ENCODE results near the gene GABBR2. TPM values are rescaled to one million over a fixed set of nuclear protein-coding genes. Genes with fewer than 3 reads are reported as not detected.

GABBR2 gene
- total RNA-seq, 4 donors from 2014 or later, result not detected

DNA sequence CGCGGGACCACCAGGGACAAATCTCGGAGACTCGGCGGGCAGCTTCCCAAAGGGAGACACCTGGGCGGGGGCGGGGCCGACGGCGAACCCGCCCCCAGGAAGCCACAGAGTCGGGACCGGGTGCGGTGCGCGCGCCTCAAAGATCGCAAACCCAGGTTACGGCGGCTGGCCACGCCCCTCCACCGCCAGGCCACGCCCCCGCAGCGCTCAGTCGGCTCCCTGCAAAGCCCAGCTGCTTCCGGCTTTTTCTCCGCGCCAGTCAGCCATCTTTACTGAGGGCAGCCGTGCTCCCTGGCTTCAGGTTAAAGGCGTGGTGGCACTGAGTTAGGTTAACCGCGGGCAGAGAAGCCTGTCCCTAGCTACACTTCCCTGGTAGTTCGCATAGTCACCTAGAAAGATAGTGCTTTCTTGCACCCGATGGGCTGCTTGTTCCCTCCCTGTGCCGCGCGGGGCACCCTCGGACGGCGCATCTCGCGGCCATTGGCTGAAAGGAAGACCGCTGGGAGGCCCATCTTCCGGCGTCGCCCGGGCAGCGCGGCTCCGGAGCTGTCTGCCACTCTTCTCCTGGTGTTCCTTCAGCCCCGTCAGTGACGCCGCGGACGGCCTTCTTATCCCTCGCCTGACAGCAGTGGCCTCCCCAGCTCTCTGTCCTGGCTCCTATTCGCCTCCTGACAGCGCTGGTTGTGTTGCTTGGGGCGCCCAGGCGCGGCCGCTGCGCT, 453.0 kb downstream of the GABBR2 start, which contains the start of gene TBC1D2:
Gene TBC1D2, minus strand, starts transcription at position 72 of the 719 bp plus-strand sequence. CDS start 108 bp downstream, outside the sequence.
- ATAC-seq (ENCODE audit: low FRiP score) (peak; percentile 95), DNase-seq (ENCODE audit: low spot score) (peak; percentile 91)
- TF ChIP-seq, protein P1, sequence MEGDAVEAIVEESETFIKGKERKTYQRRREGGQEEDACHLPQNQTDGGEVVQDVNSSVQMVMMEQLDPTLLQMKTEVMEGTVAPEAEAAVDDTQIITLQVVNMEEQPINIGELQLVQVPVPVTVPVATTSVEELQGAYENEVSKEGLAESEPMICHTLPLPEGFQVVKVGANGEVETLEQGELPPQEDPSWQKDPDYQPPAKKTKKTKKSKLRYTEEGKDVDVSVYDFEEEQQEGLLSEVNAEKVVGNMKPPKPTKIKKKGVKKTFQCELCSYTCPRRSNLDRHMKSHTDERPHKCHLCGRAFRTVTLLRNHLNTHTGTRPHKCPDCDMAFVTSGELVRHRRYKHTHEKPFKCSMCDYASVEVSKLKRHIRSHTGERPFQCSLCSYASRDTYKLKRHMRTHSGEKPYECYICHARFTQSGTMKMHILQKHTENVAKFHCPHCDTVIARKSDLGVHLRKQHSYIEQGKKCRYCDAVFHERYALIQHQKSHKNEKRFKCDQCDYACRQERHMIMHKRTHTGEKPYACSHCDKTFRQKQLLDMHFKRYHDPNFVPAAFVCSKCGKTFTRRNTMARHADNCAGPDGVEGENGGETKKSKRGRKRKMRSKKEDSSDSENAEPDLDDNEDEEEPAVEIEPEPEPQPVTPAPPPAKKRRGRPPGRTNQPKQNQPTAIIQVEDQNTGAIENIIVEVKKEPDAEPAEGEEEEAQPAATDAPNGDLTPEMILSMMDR (IDR thresholded peaks at IDR 0.05), result no peak

DNA sequence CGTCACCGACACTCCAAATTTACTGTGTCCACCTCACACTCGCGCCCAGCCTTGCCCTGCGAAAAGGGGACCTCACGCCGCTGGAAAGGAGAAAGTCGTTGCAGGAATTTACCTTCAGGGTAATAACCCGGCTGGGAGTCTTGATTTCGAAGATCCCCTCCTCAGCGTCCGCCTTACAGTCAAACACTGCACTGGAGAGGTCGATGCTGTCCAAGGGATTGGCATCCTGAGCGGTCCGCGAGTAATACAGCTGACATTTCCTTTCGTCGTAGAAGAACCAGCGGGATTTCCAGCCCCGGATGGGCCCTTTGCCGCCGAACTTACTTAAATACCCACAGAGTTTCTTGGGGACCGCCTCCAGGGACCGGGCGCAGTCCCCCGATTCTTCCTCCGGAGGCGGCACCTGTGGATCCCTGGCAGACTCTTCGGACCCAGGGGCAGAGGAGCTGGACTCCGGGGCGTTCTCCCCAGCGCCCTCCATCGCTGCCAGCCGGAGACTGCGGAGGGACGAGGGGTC, 453.6 kb downstream of the GABBR2 start:
- TF ChIP-seq, protein P1 (IDR thresholded peaks at IDR 0.05), result no peak
- peak; percentile 25 for ATAC-seq (ENCODE audit: low FRiP score)
- DNase-seq (ENCODE audit: low spot score), result peak; percentile 31

DNA sequence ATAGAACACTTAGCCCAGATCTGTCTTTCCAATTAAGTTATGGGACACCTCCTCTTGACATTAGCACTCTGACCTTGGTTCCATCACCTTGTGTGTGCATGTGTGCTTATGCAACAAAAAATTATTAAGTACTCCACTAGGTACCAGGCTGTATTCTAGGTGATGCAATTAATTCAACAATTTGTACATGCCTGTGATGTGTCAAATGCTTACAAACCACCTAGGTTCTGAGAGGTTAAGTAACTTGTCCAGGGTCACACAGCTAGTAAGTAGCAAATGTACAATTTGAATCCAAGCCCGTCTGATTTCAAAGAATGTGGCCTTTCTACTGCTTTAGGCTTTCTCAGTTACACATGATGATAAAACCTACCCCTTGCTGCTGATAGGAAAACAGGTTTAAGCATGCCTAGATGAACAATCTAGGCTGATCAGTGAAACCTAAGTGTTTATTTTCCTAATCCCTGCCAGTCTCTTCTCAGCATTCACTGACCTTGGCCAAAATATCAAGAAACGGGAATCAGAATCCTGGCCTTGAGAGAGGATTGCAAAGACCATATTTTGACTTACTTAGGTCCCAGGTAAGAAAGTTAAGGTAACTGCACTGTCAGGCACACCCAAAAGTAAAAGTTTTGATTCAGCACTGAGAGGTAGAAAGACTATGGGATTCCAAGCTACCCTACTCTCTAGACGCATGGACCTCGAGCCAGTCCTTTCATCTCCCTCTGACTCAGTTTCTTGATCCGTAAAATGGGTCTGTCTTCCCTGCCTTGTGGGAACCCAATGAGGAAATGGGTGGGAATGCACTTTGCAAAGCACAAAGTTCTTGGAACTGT, 454.3 kb downstream of the GABBR2 start:
- no peak for DNase-seq (ENCODE audit: low spot score)
- no peak for ATAC-seq (ENCODE audit: low FRiP score)
- TF ChIP-seq, protein P1 (IDR thresholded peaks at IDR 0.05), result no peak

DNA sequence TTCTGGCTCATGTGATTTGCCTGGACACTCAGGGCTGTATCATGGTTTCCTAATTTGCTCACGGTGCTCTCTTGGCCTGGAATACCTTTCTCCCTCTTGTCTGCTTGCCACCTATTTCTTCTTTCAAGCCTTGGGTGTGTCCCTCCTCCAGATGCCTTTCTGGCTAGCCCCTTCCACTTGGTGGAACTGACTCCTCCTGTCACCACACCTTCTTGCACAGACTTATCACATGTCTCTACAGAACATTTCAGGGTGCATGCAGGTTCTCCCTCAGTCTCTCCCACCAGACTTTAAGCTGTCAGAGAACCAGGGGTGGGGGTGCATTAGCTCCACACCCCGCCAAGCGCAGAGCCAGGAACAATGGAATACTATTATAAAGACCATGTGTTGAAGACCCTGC, 455.2 kb downstream of the GABBR2 start:
- ATAC-seq (ENCODE audit: low FRiP score), result no peak
- TF ChIP-seq, protein P1 (IDR thresholded peaks at IDR 0.05), result no peak
- no peak for DNase-seq (ENCODE audit: low spot score)

DNA sequence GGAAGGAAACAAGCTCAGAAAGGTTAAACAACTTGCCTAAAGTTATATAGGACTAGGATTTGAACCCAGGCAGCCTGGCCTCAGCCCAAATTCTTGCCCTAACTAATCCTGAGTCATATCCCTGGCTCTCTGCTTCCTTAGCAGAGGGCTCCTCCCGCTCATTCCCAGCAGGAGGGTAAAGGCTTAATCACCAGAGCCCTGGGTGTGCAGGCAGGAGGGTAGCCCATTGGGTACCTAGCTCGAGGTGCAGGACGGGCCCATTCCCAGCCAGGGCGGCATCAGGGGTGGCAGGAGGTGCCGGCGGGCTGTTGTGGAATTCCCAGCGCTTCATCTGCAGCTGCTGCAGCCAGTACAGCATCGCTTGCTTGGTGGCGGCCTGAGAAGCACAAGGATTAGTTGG, 457.2 kb downstream of the GABBR2 start:
- TF ChIP-seq, protein P1 (IDR thresholded peaks at IDR 0.05), result no peak
- no peak for ATAC-seq (ENCODE audit: low FRiP score)

DNA sequence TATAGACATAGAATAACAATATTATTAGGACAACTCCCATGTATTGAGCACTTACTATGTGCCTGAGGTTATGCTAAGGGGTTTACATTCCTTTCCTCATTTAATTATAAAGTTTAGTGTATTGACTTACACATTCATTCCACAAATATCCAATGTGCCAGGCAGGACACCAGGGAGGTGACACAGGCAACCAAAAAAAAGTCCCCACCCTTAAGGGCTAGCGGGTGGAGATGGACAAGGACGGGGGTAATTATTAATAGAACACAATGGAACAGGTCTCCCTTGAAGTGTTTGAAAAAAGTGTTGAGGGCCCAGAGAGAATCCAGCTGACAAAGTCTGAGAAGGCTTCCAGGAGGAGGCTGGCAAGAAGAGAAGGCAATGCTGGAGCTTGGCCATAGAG, 459.0 kb downstream of the GABBR2 start:
- TF ChIP-seq, protein P1 (IDR thresholded peaks at IDR 0.05), result no peak
- ATAC-seq (ENCODE audit: low FRiP score) (no peak), DNase-seq (ENCODE audit: low spot score) (no peak)

More for the DNA sequence above, 457.2 kb downstream of the GABBR2 start:
- no peak for DNase-seq (ENCODE audit: low spot score)

Measured in omental fat pad (tissue), 4 donors.